Testis (tissue), 2 donors: ENCODE results near the gene NALCN.

Experiments used
- CTCF ChIP-seq, 3 experiments: fragments of 450-650 bp in 2 of 3; fragments of 200-600 bp in 1 of 3; sonication (generic) in 1 of 3; IDR thresholded peaks; one replicate each; pipeline ENCODE4 v1.5.1; 2016 to 2019; ENCODE audit warnings: antibody characterized with exemption in 3 of 3, mild to moderate bottlenecking in 2 of 3, moderate library complexity in 1 of 3
- POLR2A ChIP-seq: fragments of 450-650 bp; IDR thresholded peaks from one replicate; pipeline ENCODE4 v1.6.1; 2017; ENCODE audit warnings: antibody characterized with exemption, mild to moderate bottlenecking, moderate library complexity

- TF ChIP-seq POLR2A (no peak), CTCF (IDR thresholded peaks at IDR 0.05) (no peak)
Observed at GRCh38 chr13:101406791-101407190, 9.5 kb downstream of the NALCN start.
